GM12875 (cell line): ENCODE measurements around the gene CENPP.

Experiments
- H3K4me3 ChIP-seq: one replicate; pipeline ENCODE4 v1.5.1; 2011; ENCODE audit warnings: low read depth, low read length, control low read depth
- TF ChIP-seq, protein P1 (sequence below): IDR thresholded peaks from 2 replicates; pipeline ENCODE4 v1.5.1; 2011; ENCODE audit warnings: low read depth, mild to moderate bottlenecking, control low read depth, inconsistent platforms, low read length, moderate library complexity, borderline replicate concordance; ENCODE audit not compliant: insufficient read depth

CENPP gene

DNA sequence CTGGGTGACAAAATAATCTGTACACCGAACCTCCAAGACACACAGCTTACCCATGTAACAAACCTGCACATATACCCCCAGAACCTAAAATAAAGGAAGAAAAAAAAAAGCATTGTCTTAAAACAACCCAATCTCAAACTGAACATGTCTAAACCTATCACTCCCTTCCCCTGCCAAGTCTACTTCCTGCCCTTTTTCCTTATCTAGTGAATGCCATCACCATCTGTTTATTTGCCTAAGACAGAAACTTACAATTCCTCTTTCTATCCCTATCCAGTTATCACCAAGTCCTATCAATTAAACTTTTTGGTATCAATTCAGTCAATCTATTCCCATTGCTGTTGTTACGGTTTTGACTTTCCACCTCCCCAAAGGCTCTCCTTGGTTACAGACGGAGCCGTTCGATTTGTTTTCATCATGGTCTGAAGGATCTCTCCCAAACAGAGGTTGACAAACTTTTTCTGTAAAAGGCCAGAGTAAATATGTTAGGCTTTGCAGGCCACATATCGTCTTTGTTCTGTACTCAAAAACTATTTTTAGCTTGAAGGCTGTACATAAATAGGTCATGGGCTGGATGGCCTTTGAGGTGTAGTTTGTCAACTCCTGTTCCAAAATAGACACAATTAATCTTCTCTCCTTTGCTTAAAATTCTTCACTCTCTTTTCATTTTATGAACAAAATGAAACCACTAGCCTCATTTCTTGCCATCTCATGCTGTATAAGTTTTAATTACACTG is 12.7 kb upstream of the CENPP start:
- TF ChIP-seq, protein P1, sequence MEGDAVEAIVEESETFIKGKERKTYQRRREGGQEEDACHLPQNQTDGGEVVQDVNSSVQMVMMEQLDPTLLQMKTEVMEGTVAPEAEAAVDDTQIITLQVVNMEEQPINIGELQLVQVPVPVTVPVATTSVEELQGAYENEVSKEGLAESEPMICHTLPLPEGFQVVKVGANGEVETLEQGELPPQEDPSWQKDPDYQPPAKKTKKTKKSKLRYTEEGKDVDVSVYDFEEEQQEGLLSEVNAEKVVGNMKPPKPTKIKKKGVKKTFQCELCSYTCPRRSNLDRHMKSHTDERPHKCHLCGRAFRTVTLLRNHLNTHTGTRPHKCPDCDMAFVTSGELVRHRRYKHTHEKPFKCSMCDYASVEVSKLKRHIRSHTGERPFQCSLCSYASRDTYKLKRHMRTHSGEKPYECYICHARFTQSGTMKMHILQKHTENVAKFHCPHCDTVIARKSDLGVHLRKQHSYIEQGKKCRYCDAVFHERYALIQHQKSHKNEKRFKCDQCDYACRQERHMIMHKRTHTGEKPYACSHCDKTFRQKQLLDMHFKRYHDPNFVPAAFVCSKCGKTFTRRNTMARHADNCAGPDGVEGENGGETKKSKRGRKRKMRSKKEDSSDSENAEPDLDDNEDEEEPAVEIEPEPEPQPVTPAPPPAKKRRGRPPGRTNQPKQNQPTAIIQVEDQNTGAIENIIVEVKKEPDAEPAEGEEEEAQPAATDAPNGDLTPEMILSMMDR: no peak
- no peak overlapping the region for H3K4me3 ChIP-seq

DNA sequence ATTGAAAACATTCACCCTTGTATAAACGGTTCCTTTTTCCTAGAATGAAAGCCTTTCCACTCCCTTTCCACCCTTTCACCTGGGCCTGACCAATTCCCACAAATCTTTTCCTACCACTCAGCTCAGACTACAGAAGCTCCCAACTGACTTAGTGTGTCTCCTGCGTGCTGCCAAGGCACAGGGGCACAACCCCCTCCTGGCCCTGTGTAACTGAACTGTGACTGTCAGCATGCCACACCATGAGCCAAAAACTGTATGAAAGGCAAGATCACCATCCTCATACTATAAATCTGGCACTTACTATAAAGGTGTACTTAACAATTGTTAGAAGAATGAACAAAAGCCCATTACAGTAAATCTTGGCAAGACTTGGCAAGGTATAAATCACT is 12.1 kb upstream of the CENPP start:
- no peak overlapping the region for H3K4me3 ChIP-seq
- TF ChIP-seq, protein P1: no peak

DNA sequence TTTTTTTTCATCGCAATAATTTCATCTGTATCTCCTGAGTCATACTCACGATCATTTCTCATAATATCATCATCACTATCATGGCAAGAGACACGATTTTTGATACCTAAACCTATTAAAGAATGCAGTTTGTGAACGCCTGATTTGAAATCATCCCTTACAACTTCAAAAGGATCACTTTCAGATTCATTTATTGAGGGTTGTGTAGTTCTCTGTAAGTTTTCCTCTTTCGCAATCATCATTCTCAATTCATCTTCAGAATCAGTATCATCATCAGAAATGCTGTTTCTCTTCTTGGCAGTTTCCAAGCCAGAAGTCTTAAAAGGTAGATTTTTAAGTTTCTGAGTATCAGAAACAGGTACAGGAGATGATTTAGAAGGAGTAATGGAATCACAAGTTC is 10.3 kb upstream of the CENPP start:
- TF ChIP-seq, protein P1: no peak
- no peak overlapping the region for H3K4me3 ChIP-seq

DNA sequence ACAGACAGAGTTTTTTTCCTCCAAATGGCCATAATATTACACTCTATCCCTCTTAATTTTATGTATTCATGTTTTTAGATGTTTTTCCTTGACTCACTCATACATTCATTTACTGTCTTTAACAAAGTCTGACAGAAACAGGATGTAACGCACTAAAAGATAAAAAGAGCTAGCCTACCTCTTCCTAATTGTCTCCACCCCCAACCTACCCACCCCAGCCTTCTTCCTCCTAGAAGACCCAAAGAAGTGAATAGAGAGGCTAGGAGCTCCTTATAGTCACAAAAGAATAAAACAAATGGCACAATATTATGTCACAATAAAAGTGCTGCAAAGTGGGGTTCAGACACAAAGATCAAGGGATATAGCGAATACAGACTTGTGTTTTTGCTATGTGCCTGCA is 1.3 kb upstream of the CENPP start:
- H3K4me3 ChIP-seq: peak overlapping the region; percentile 83
- TF ChIP-seq, protein P1: no peak

DNA sequence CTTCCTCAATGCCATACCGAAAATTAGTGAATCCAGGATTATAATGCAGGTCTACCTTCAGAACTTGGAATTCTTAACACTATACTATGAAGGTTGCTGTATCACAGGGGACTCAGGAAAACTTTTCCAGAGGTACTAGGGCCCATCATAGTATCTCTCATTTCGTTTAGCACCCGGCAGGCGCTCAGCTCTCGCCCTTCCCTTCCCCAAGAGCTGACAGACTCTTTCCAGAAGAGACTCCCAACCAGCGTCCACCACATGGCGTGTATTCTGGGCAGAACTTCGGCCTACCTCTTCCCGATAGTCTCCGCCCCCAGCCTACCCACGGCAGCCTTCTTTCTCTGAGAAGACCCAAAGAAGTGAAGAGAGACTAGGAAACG is 874 bp upstream of the CENPP start:
- peak overlapping the region; percentile 83 for H3K4me3 ChIP-seq

DNA sequence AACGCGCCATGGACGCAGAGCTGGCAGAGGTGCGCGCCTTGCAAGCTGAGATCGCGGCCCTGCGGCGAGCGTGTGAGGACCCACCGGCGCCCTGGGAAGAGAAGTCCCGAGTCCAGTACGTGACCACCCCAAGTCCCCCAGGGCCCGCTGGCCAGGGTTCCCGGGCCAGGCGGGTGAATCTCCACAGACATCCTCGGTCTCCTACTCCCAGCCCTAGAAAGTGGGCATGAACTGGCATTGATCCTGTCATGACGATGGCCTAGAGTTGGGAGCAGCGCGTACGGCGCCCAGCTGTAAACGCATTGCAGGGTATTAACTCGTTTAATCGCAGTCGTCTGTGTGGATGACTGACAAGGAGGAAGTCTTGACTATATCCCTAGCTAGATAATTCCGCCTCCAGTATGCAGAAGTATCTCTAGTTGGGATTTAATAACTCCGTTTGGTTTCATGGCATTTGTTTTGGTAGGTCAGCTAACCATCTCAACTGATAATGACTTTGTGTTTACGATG is 293 bp downstream of the CENPP start:
- peak overlapping the region; percentile 83 for H3K4me3 ChIP-seq
- TF ChIP-seq, protein P1: no peak

More for the DNA sequence above, 874 bp upstream of the CENPP start:
- TF ChIP-seq, protein P1: no peak

DNA sequence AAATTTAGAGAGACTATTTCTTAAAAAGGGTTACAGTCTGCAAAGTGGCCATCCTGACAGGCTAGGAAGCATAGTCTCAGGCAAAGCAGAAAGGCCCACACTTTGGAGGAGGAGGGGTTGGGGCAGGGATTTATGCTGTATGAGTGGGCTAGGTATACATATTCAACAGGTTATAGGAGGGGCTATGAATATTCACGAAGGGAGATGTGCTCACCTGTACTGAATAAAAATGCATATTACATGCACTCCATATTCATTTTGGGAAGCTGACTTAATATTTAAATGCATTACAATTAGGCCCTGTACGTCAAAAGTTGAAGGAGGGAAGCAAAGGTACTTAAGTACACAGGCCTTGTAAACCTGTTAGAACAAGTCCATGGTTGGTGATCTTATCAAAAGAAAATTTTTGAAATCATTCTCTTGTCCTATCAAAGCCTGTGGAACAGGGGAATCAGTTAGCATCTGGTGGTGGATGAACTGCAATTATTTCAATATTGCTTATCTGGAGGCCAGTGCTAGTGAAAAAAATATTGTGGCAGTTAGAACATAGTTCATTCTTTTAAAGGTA is 1.6 kb downstream of the CENPP start:
- H3K4me3 ChIP-seq: no peak overlapping the region

More for the DNA sequence above, 1.6 kb downstream of the CENPP start:
- TF ChIP-seq, protein P1: no peak
